CD14-positive monocyte (primary cell): ENCODE measurements around the gene ASF1B. TPM values are rescaled to one million over a fixed set of nuclear protein-coding genes. Genes with fewer than 3 reads are reported as not detected.
A peak's percentile ranks its signal among the peaks of the same experiment; 100 is the strongest.

ENCODE experiments used
- DNase-seq, 3 donors: peaks; one replicate each; pipeline ENCODE4 v3.0.0-alpha.2; 2011 to 2022
- H2AFZ ChIP-seq: 2 replicates; pipeline ENCODE4 v1.6.0; 2012; ENCODE audit warnings: mild to moderate bottlenecking, low read depth, low read length, inconsistent platforms; ENCODE audit not compliant: insufficient read depth, poor library complexity, severe bottlenecking
- H3K27ac ChIP-seq, 2 donors: 1 replicate in 1 of 2; 2 replicates in 1 of 2; pipeline ENCODE4 v1.5.1; 2012 to 2013; ENCODE audit warnings: low read length in 2 of 2, control low read depth in 1 of 2, inconsistent platforms in 1 of 2, low read depth in 1 of 2, mild to moderate bottlenecking in 1 of 2
- H3K27me3 ChIP-seq, 2 donors: one replicate each; pipeline versions ENCODE4 v1.6.0 to v1.6.1; 2011 to 2013; ENCODE audit warnings: low read length in 2 of 2; ENCODE audit not compliant: control insufficient read depth in 2 of 2, insufficient read depth in 2 of 2
- H3K36me3 ChIP-seq, 2 donors: replicated peaks in 1 of 2; 1 replicate in 1 of 2; 2 replicates in 1 of 2; pipeline versions ENCODE4 v1.5.1 to v1.6.1; 2012 to 2013; ENCODE audit warnings: low read length in 2 of 2, control low read depth in 1 of 2, inconsistent platforms in 1 of 2, mild to moderate bottlenecking in 1 of 2; ENCODE audit not compliant: insufficient read depth in 2 of 2, control insufficient read depth in 1 of 2
- H3K4me1 ChIP-seq, 2 donors: 1 replicate in 1 of 2; 2 replicates in 1 of 2; pipeline versions ENCODE4 v1.5.1 to v1.6.1; 2012 to 2013; ENCODE audit warnings: low read length in 2 of 2, control low read depth in 1 of 2, inconsistent platforms in 1 of 2, mild to moderate bottlenecking in 1 of 2, moderate library complexity in 1 of 2; ENCODE audit not compliant: insufficient read depth in 2 of 2, control insufficient read depth in 1 of 2
- H3K4me2 ChIP-seq: replicated peaks from 2 replicates; pipeline ENCODE3; 2012; ENCODE audit warnings: low read length, moderate library complexity, mild to moderate bottlenecking; ENCODE audit not compliant: poor library complexity, severe bottlenecking; ENCODE audit errors: extremely low read depth
- H3K4me3 ChIP-seq, 3 experiments: fragments of 200-600 bp in 1 of 3; sonication (generic) in 1 of 3; replicated peaks in 1 of 3; 1 replicate in 2 of 3; 2 replicates in 1 of 3; pipeline ENCODE4 v1.5.1; 2011 to 2013; ENCODE audit warnings: low read length in 3 of 3, mild to moderate bottlenecking in 3 of 3, control low read depth in 2 of 3, low read depth in 2 of 3, inconsistent platforms in 1 of 3, moderate library complexity in 1 of 3
- H3K79me2 ChIP-seq: 2 replicates; pipeline ENCODE4 v1.6.0; 2012; ENCODE audit warnings: mild to moderate bottlenecking, control low read depth, inconsistent platforms, low read length, moderate library complexity; ENCODE audit not compliant: insufficient read depth
- H3K9ac ChIP-seq: 2 replicates; pipeline ENCODE4 v1.6.0; 2017; ENCODE audit warnings: low read length, mild to moderate bottlenecking; ENCODE audit not compliant: insufficient read depth, poor library complexity, severe bottlenecking
- H3K9me3 ChIP-seq, 2 donors: replicated peaks in 1 of 2; 1 replicate in 1 of 2; 2 replicates in 1 of 2; pipeline versions ENCODE4 v1.5.1 to v1.6.1; 2012 to 2013; ENCODE audit warnings: low read length in 2 of 2, control low read depth in 1 of 2; ENCODE audit not compliant: control insufficient read depth in 1 of 2, insufficient read depth in 1 of 2
- H4K20me1 ChIP-seq: 2 replicates; pipeline ENCODE4 v1.6.0; 2012; ENCODE audit warnings: mild to moderate bottlenecking, low read length, control low read depth, moderate library complexity; ENCODE audit not compliant: insufficient read depth
- H3K27ac Mint-ChIP-seq, 7 donors: one replicate each; pipeline ENCODE4 v1.8.0; 2020; ENCODE audit warnings: mild to moderate bottlenecking in 7 of 7, mixed read lengths in 7 of 7, moderate library complexity in 6 of 7, inconsistent platforms in 2 of 7
- H3K27me3 Mint-ChIP-seq, 3 donors: one replicate each; pipeline ENCODE4 v1.8.0; 2021 to 2022; ENCODE audit warnings: low read depth in 3 of 3, mild to moderate bottlenecking in 3 of 3, mixed read lengths in 3 of 3, moderate library complexity in 3 of 3, inconsistent platforms in 1 of 3
- H3K36me3 Mint-ChIP-seq, 2 donors: one replicate each; pipeline ENCODE4 v1.8.0; 2020; ENCODE audit warnings: mixed read lengths in 2 of 2, inconsistent platforms in 1 of 2, mild to moderate bottlenecking in 1 of 2
- H3K4me1 Mint-ChIP-seq: one replicate; pipeline ENCODE4 v1.8.0; 2020; ENCODE audit warnings: mild to moderate bottlenecking, mixed read lengths
- H3K4me3 Mint-ChIP-seq, 2 donors: one replicate each; pipeline ENCODE4 v1.8.0; 2020; ENCODE audit warnings: mild to moderate bottlenecking in 2 of 2, mixed read lengths in 2 of 2, moderate library complexity in 1 of 2
- H3K9me3 Mint-ChIP-seq, 7 donors: one replicate each; pipeline ENCODE4 v1.8.0; 2020 to 2022; ENCODE audit warnings: mixed read lengths in 7 of 7, mild to moderate bottlenecking in 6 of 7, moderate library complexity in 6 of 7, inconsistent platforms in 2 of 7
- CTCF ChIP-seq: fragments of 200-600 bp; IDR thresholded peaks from one replicate; pipeline ENCODE4 v1.8.0; 2022; ENCODE audit warnings: antibody characterized with exemption, mild to moderate bottlenecking
- WGBS: methylation state at CpG from one replicate; pipeline ENCODE4 v1.1.5; 2013; ENCODE audit warnings: missing lambda C conversion rate; ENCODE audit not compliant: insufficient coverage; 5-methylcytosine and 5-hydroxymethylcytosine counted together
- intact Hi-C, 2 donors: fragments of 100-400 bp; cut with micrococcal nuclease; formaldehyde crosslinking; loops; one replicate each; pipeline versions ENCODE4 v1.15.0 to v1.15.1; 2023
- polyA plus RNA-seq, 3 donors: library from polyadenylated mRNA; depleted of rRNA in 1 of 3; unstranded in 2 of 3; stranded (reverse) in 1 of 3; fragments of 300-500 nt in 2 of 3; fragments of >200 nt in 1 of 3; fragmentation: Illumina TruSeq in 2 of 3; gene quantifications; 1 replicate in 2 of 3; 2 replicates in 1 of 3; pipeline ENCODE4 v1.2.3, GENCODE V29; 2012 to 2021

The ASF1B gene
- polyA plus RNA-seq, 3 donors = 6.3 to 13.4 (median 9.2) TPM

GRCh38 chr19:14166999-14167575 is 30.7 kb upstream of the ASF1B start:
- H3K4me1 Mint-ChIP-seq = peaks cover 34% of the 10 kb centered on the region
- Histone ChIP-seq H3K79me2 (no peaks in the 10 kb centered on the region), H2AFZ (peak overlapping the region; percentile 64), H3K27ac (peak overlapping the region; percentile 46 to 73), H3K27me3 (peaks cover 0 to 2% of the 10 kb centered on the region in 2 donors), H3K36me3 (no peaks in the 10 kb centered on the region), H3K9ac (peak overlapping the region; percentile 57), H4K20me1 (peaks cover 9% of the 10 kb centered on the region), H3K4me1 (peaks cover 28 to 31% of the 10 kb centered on the region in 2 donors), H3K9me3 (no peaks in the 10 kb centered on the region), H3K4me3 (peak overlapping the region in 1 of 3 experiments; percentile 70), H3K4me2 (peak overlapping the region; percentile 73)
- intact Hi-C loops = no loop called here
- peaks cover 7 to 19% (median 10%) of the 10 kb centered on the region in 3 donors for H3K27me3 Mint-ChIP-seq
- H3K4me3 Mint-ChIP-seq = peak overlapping the region; percentile 74 to 80
- no CpG with 5 or more reads among the region's 12 CpGs for WGBS
- peaks cover 0 to 9% (median 5%) of the 10 kb centered on the region in 7 donors for H3K9me3 Mint-ChIP-seq
- no peak for DNase-seq
- peaks cover 8 to 9% of the 10 kb centered on the region in 2 donors for H3K36me3 Mint-ChIP-seq
- peak overlapping the region; percentile 76 to 90 (median 87) for H3K27ac Mint-ChIP-seq
- no peak for TF ChIP-seq CTCF

- Histone ChIP-seq H3K79me2 (no peaks in the 10 kb centered on the region), H3K4me1 (peaks cover 28 to 31% of the 10 kb centered on the region in 2 donors), H3K9ac (peak overlapping the region; percentile 57), H3K27ac (no peak overlapping the region), H4K20me1 (peaks cover 9% of the 10 kb centered on the region), H2AFZ (peak overlapping the region; percentile 64), H3K36me3 (no peaks in the 10 kb centered on the region), H3K4me2 (peak overlapping the region; percentile 73), H3K27me3 (peaks cover 0 to 2% of the 10 kb centered on the region in 2 donors), H3K9me3 (no peaks in the 10 kb centered on the region), H3K4me3 (peak overlapping the region in 2 of 3 experiments; percentile 3 to 70)
- peaks cover 7 to 20% (median 10%) of the 10 kb centered on the region in 3 donors for H3K27me3 Mint-ChIP-seq
- no peak for DNase-seq
- H3K9me3 Mint-ChIP-seq = peaks cover 0 to 9% (median 5%) of the 10 kb centered on the region in 7 donors
- WGBS = 34% methylated on average over 2 of the region's 20 CpGs
- no peak for TF ChIP-seq CTCF
- intact Hi-C loops = no loop called here
- H3K4me3 Mint-ChIP-seq = peak overlapping the region; percentile 74 to 80
- peak overlapping the region in 5 of 7 donors; percentile 35 to 90 (median 76) for H3K27ac Mint-ChIP-seq
- peaks cover 6 to 9% of the 10 kb centered on the region in 2 donors for H3K36me3 Mint-ChIP-seq
- peaks cover 34% of the 10 kb centered on the region for H3K4me1 Mint-ChIP-seq
Observed at GRCh38 chr19:14165990-14166830, 29.8 kb upstream of the ASF1B start.
